Glutamatergic neuron (in vitro differentiated cells): ENCODE data around the gene PDE6C. TPM values are rescaled to one million over a fixed set of nuclear protein-coding genes. Genes with fewer than 3 reads are reported as not detected.

ENCODE experiments used
- DNase-seq: peaks from one replicate; pipeline ENCODE4 v3.0.0; 2022
- H3K27ac Mint-ChIP-seq: one replicate; pipeline ENCODE4 v1.8.0; 2020; ENCODE audit warnings: mild to moderate bottlenecking, mixed read lengths, inconsistent platforms; ENCODE audit not compliant: unreplicated experiment
- H3K27me3 Mint-ChIP-seq: one replicate; pipeline ENCODE4 v1.8.0; 2020; ENCODE audit warnings: mild to moderate bottlenecking, moderate library complexity, mixed read lengths, inconsistent platforms; ENCODE audit not compliant: unreplicated experiment
- H3K36me3 Mint-ChIP-seq: one replicate; pipeline ENCODE4 v1.8.0; 2020; ENCODE audit warnings: mild to moderate bottlenecking, mixed read lengths, inconsistent platforms; ENCODE audit not compliant: unreplicated experiment
- H3K4me1 Mint-ChIP-seq: one replicate; pipeline ENCODE4 v1.8.0; 2020; ENCODE audit warnings: mild to moderate bottlenecking, low read depth, mixed read lengths, inconsistent platforms; ENCODE audit not compliant: unreplicated experiment
- H3K4me3 Mint-ChIP-seq: one replicate; pipeline ENCODE4 v1.8.0; 2020; ENCODE audit warnings: mild to moderate bottlenecking, mixed read lengths, inconsistent platforms; ENCODE audit not compliant: unreplicated experiment
- H3K9me3 Mint-ChIP-seq: one replicate; pipeline ENCODE4 v1.8.0; 2020; ENCODE audit warnings: mild to moderate bottlenecking, moderate library complexity, mixed read lengths, inconsistent platforms; ENCODE audit not compliant: unreplicated experiment
- long read RNA-seq: library from polyadenylated mRNA; unstranded; transcript quantifications from one replicate; pipeline ENCODE4 v2.0.0, GENCODE V29; 2020; ENCODE audit not compliant: unreplicated experiment
- total RNA-seq: library from RNA; stranded (reverse); fragmentation: NEBNext Ultra II Directional; extraction: Animal tissue kit (Norgen Biotek cat#: 25700); gene quantifications from one replicate; pipeline ENCODE4 v1.2.1, GENCODE V29; 2021; ENCODE audit not compliant: unreplicated experiment
- TF ChIP-seq, protein P1 (sequence below): fragments of 200-600 bp; sonication (generic); IDR thresholded peaks from one replicate; pipeline ENCODE4 v1.5.0; 2021; ENCODE audit not compliant: partially characterized antibody, unreplicated experiment

Gene PDE6C
- not detected for total RNA-seq
- long read RNA-seq = 0 reads

DNA sequence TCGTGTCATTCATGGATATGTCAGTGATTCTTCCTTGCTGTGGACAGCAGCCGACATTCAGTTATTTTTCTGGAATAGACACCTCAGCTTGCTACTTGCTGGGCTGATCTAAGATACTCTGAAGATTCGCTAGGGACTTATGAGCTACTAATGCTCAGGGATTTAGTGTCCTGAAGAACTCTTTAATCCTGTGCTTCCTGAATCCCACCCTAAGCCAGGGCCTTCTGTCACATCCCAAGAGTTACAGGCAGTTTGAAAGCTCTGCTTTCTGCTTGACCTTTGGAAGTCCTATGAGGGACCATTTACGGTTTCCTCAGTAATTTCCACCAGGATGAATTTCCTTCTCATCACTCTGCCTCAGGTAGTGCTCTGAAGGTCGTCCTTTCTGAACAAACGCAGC, at the start of gene PDE6C:
TSS of gene PDE6C (plus strand) at position 227 of the 400 bp plus-strand sequence. CDS start 189 bp downstream, outside the sequence.
- no peak within 1 kb of the TSS for H3K27ac Mint-ChIP-seq
- TF ChIP-seq, protein P1, sequence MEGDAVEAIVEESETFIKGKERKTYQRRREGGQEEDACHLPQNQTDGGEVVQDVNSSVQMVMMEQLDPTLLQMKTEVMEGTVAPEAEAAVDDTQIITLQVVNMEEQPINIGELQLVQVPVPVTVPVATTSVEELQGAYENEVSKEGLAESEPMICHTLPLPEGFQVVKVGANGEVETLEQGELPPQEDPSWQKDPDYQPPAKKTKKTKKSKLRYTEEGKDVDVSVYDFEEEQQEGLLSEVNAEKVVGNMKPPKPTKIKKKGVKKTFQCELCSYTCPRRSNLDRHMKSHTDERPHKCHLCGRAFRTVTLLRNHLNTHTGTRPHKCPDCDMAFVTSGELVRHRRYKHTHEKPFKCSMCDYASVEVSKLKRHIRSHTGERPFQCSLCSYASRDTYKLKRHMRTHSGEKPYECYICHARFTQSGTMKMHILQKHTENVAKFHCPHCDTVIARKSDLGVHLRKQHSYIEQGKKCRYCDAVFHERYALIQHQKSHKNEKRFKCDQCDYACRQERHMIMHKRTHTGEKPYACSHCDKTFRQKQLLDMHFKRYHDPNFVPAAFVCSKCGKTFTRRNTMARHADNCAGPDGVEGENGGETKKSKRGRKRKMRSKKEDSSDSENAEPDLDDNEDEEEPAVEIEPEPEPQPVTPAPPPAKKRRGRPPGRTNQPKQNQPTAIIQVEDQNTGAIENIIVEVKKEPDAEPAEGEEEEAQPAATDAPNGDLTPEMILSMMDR = no peak
- no peak within 1 kb of the TSS for H3K4me3 Mint-ChIP-seq
- H3K4me1 Mint-ChIP-seq = no peaks in the 10 kb centered on the region
- no peak for DNase-seq
- peaks cover 4% of the 10 kb centered on the region for H3K27me3 Mint-ChIP-seq
- H3K9me3 Mint-ChIP-seq = peaks cover 1% of the 10 kb centered on the region
- H3K36me3 Mint-ChIP-seq = peaks cover 4% of the 10 kb centered on the region

DNA sequence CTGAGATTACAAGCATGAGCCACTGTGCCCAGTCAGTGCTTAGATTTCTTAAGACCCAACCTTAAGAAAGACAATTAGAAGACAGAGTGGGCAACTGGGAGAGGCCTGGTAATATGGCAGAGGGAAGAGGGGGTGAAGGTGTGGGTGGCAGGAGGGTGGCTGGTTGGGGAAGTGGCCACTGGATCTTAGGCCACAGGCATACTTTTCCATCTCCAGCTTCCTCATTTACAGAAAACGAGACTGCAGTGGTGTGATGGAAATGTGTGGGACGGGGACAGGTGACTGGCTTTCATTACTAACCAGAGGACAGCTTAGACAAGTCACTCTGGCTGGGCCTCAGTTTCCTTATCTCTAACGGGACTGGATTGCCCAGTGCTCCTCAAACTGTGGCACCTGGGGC, 46.9 kb upstream of the PDE6C start:
- H3K27ac Mint-ChIP-seq = no peak overlapping the region
- H3K27me3 Mint-ChIP-seq = peaks cover 18% of the 10 kb centered on the region
- TF ChIP-seq, protein P1 = no peak
- peaks cover 7% of the 10 kb centered on the region for H3K36me3 Mint-ChIP-seq
- H3K4me3 Mint-ChIP-seq = no peak overlapping the region
- peaks cover 5% of the 10 kb centered on the region for H3K9me3 Mint-ChIP-seq
- H3K4me1 Mint-ChIP-seq = peaks cover 1% of the 10 kb centered on the region
- DNase-seq = no peak

DNA sequence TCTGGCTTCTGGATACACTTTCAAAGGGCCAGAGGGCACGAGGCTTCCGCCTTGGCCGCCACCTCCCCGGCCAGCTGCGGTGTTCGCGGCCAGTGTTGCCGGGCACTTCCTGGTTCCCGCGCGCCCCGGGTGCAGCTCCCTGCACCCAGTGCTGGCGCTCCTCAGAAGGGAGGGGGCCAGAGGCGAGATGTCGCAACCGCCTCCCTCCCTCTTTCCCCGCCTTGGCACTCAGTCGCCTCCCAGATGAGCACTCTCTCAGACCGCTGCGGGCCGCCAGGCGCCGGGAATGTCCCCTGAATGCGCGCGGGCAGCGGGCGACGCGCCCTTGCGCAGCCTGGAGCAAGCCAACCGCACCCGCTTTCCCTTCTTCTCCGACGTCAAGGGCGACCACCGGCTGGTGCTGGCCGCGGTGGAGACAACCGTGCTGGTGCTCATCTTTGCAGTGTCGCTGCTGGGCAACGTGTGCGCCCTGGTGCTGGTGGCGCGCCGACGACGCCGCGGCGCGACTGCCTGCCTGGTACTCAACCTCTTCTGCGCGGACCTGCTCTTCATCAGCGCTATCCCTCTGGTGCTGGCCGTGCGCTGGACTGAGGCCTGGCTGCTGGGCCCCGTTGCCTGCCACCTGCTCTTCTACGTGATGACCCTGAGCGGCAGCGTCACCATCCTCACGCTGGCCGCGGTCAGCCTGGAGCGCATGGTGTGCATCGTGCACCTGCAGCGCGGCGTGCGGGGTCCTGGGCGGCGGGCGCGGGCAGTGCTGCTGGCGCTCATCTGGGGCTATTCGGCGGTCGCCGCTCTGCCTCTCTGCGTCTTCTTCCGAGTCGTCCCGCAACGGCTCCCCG, 45.7 kb upstream of the PDE6C start, which contains the start of gene FFAR4:
TSS of gene FFAR4 (plus strand) at position 231 of the 842 bp plus-strand sequence. CDS start at position 287, 56 bp downstream.
- Mint-ChIP-seq H3K27ac (no peak within 1 kb of the TSS), H3K4me3 (peak within 1 kb of the TSS; percentile 92), H3K36me3 (peaks cover 12% of the 10 kb centered on the region), H3K4me1 (peaks cover 1% of the 10 kb centered on the region), H3K9me3 (peaks cover 5% of the 10 kb centered on the region), H3K27me3 (peaks cover 18% of the 10 kb centered on the region)
- peak; percentile 40 for DNase-seq
- TF ChIP-seq, protein P1 = no peak

DNA sequence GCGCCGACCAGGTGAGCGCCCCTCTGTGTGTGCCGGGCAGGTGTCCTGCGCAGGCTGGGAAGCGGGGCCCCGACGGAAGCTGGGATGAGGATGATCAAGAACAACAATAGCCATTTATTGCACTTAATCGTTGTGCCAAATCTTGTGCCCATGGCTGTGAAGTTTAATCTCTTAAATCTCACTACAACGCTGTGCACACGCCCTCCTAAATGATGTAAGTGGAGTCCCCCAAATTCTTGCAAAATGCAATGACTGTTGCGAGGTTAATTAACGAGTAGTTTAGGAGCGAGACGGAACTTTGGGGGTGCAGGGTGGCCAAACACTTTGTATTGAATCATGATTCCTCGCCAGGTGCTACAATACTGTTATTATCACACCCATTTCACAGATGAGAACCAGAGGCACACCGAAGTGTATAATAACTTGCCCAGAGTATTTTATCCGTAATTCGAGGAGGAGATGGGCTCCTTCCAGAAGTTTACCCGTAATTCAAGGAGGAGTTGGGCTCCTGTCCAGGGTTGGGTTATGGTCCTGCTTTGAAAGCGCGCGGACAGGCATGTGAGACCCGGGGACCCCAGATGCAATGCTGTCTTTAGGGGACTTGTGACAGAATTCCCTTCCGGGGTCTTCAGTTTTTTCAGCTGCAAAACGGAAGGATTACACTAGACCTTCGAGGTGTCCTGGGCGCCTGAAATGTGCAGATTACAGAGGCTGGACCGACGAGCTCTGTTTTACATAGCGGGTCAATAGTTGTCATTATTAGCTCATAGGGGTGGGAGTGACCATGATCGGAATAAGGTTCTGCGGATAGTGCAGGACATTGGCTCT, 44.8 kb upstream of the PDE6C start:
- no peak overlapping the region for H3K27ac Mint-ChIP-seq
- TF ChIP-seq, protein P1 = no peak
- peaks cover 1% of the 10 kb centered on the region for H3K4me1 Mint-ChIP-seq
- peaks cover 20% of the 10 kb centered on the region for H3K27me3 Mint-ChIP-seq
- peaks cover 5% of the 10 kb centered on the region for H3K9me3 Mint-ChIP-seq
- H3K4me3 Mint-ChIP-seq = peak overlapping the region; percentile 92
- no peak for DNase-seq
- H3K36me3 Mint-ChIP-seq = peaks cover 13% of the 10 kb centered on the region
